ENCODE data around the gene TCN2.

DNA sequence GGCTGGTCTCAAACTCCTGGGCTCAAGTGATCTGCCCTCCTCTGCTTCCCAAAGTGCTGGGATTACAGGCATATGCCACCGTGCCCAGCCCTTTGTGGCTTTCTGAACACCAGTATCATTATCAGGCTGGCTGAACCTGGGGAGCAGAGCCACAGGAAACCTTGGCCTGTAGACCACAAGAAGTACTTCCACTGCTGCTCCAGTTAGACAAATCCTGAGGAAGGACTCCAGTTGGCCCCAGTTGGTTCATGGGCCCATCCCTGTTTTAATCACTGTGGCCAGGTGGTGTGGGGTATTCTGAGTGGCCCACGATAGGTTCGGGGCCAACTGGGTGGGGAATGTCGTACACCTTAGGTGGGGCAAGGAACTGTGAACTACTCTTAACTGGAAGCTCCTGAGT, 66.2 kb downstream of the TCN2 start:
- TF ChIP-seq, protein P1, sequence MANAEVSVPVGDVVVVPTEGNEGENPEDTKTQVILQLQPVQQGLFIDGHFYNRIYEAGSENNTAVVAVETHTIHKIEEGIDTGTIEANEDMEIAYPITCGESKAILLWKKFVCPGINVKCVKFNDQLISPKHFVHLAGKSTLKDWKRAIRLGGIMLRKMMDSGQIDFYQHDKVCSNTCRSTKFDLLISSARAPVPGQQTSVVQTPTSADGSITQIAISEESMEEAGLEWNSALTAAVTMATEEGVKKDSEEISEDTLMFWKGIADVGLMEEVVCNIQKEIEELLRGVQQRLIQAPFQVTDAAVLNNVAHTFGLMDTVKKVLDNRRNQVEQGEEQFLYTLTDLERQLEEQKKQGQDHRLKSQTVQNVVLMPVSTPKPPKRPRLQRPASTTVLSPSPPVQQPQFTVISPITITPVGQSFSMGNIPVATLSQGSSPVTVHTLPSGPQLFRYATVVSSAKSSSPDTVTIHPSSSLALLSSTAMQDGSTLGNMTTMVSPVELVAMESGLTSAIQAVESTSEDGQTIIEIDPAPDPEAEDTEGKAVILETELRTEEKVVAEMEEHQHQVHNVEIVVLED (CRISPR knock-in tag; IDR thresholded peaks at IDR 0.05), result no peak
- TF ChIP-seq, protein P2, sequence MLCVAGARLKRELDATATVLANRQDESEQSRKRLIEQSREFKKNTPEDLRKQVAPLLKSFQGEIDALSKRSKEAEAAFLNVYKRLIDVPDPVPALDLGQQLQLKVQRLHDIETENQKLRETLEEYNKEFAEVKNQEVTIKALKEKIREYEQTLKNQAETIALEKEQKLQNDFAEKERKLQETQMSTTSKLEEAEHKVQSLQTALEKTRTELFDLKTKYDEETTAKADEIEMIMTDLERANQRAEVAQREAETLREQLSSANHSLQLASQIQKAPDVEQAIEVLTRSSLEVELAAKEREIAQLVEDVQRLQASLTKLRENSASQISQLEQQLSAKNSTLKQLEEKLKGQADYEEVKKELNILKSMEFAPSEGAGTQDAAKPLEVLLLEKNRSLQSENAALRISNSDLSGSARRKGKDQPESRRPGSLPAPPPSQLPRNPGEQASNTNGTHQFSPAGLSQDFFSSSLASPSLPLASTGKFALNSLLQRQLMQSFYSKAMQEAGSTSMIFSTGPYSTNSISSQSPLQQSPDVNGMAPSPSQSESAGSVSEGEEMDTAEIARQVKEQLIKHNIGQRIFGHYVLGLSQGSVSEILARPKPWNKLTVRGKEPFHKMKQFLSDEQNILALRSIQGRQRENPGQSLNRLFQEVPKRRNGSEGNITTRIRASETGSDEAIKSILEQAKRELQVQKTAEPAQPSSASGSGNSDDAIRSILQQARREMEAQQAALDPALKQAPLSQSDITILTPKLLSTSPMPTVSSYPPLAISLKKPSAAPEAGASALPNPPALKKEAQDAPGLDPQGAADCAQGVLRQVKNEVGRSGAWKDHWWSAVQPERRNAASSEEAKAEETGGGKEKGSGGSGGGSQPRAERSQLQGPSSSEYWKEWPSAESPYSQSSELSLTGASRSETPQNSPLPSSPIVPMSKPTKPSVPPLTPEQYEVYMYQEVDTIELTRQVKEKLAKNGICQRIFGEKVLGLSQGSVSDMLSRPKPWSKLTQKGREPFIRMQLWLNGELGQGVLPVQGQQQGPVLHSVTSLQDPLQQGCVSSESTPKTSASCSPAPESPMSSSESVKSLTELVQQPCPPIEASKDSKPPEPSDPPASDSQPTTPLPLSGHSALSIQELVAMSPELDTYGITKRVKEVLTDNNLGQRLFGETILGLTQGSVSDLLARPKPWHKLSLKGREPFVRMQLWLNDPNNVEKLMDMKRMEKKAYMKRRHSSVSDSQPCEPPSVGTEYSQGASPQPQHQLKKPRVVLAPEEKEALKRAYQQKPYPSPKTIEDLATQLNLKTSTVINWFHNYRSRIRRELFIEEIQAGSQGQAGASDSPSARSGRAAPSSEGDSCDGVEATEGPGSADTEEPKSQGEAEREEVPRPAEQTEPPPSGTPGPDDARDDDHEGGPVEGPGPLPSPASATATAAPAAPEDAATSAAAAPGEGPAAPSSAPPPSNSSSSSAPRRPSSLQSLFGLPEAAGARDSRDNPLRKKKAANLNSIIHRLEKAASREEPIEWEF (CRISPR knock-in tag; IDR thresholded peaks at IDR 0.05), result no peak
- TF ChIP-seq, protein P3, sequence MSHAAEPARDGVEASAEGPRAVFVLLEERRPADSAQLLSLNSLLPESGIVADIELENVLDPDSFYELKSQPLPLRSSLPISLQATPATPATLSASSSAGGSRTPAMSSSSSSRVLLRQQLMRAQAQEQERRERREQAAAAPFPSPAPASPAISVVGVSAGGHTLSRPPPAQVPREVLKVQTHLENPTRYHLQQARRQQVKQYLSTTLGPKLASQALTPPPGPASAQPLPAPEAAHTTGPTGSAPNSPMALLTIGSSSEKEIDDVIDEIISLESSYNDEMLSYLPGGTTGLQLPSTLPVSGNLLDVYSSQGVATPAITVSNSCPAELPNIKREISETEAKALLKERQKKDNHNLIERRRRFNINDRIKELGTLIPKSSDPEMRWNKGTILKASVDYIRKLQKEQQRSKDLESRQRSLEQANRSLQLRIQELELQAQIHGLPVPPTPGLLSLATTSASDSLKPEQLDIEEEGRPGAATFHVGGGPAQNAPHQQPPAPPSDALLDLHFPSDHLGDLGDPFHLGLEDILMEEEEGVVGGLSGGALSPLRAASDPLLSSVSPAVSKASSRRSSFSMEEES (CRISPR knock-in tag; IDR thresholded peaks at IDR 0.05), result no peak
- TF ChIP-seq KDM5B (IDR thresholded peaks at IDR 0.05; ENCODE audit: insufficient replicate concordance, low read depth, low read length), result no peak
- TF ChIP-seq, protein P4, sequence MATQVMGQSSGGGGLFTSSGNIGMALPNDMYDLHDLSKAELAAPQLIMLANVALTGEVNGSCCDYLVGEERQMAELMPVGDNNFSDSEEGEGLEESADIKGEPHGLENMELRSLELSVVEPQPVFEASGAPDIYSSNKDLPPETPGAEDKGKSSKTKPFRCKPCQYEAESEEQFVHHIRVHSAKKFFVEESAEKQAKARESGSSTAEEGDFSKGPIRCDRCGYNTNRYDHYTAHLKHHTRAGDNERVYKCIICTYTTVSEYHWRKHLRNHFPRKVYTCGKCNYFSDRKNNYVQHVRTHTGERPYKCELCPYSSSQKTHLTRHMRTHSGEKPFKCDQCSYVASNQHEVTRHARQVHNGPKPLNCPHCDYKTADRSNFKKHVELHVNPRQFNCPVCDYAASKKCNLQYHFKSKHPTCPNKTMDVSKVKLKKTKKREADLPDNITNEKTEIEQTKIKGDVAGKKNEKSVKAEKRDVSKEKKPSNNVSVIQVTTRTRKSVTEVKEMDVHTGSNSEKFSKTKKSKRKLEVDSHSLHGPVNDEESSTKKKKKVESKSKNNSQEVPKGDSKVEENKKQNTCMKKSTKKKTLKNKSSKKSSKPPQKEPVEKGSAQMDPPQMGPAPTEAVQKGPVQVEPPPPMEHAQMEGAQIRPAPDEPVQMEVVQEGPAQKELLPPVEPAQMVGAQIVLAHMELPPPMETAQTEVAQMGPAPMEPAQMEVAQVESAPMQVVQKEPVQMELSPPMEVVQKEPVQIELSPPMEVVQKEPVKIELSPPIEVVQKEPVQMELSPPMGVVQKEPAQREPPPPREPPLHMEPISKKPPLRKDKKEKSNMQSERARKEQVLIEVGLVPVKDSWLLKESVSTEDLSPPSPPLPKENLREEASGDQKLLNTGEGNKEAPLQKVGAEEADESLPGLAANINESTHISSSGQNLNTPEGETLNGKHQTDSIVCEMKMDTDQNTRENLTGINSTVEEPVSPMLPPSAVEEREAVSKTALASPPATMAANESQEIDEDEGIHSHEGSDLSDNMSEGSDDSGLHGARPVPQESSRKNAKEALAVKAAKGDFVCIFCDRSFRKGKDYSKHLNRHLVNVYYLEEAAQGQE (IDR thresholded peaks at IDR 0.05; ENCODE audit: borderline replicate concordance), result no peak
- TF ChIP-seq, protein P4 (CRISPR knock-in tag; IDR thresholded peaks at IDR 0.05; ENCODE audit: low read depth), result no peak
- TF ChIP-seq RAD21 (CRISPR knock-in tag; conservative IDR thresholded peaks at IDR 0.05 in 1 of 2, IDR thresholded peaks at IDR 0.05 in 1 of 2), result no peak
- TF ChIP-seq, protein P5, sequence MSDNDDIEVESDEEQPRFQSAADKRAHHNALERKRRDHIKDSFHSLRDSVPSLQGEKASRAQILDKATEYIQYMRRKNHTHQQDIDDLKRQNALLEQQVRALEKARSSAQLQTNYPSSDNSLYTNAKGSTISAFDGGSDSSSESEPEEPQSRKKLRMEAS (CRISPR knock-in tag; IDR thresholded peaks at IDR 0.05), result no peak
- TF ChIP-seq BMI1 (IDR thresholded peaks at IDR 0.05; ENCODE audit: low read length), result no peak
- TF ChIP-seq, protein P6, sequence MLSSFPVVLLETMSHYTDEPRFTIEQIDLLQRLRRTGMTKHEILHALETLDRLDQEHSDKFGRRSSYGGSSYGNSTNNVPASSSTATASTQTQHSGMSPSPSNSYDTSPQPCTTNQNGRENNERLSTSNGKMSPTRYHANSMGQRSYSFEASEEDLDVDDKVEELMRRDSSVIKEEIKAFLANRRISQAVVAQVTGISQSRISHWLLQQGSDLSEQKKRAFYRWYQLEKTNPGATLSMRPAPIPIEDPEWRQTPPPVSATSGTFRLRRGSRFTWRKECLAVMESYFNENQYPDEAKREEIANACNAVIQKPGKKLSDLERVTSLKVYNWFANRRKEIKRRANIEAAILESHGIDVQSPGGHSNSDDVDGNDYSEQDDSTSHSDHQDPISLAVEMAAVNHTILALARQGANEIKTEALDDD (IDR thresholded peaks at IDR 0.05), result no peak

Measured in K562 (cell line).